Panc1 (cell line): ENCODE results near the gene IFT22. TPM values are rescaled to one million over a fixed set of nuclear protein-coding genes. Genes with fewer than 3 reads are reported as not detected.

Experiments
- ATAC-seq: fragments of 200-7000 bp; cut with Tn5 transposase; 2 replicates; pipeline ENCODE4 v1.9.1; 2020; ENCODE audit warnings: mild to moderate bottlenecking, moderate library complexity
- BruUV-seq: library from RNA; stranded (reverse); fragments of 400-500 nt; replicated peaks from 2 replicates; lab custom pipeline; 2021; lab: Mats Ljungman, UMichigan
- CTCF ChIA-PET: fragments of 300-600 bp; sonication (Branson Sonifier 250); formaldehyde crosslinking; loops from one replicate; lab custom pipeline; 2022; ENCODE audit warnings: antibody characterized with exemption; lab: Charles Lee
- POLR2A ChIA-PET: fragments of 300-600 bp; sonication (Branson Sonifier 250); formaldehyde crosslinking; loops from one replicate; lab custom pipeline; 2022; ENCODE audit warnings: antibody characterized with exemption; lab: Charles Lee
- DNase-seq: peaks from one replicate; pipeline ENCODE4 v3.0.0-alpha.2; 2010; ENCODE audit warnings: low read depth, low spot score
- H3K27ac ChIP-seq: 2 replicates; pipeline ENCODE4 v1.5.1; 2011; ENCODE audit warnings: mild to moderate bottlenecking, low read length, inconsistent platforms
- H3K27me3 ChIP-seq: fragments of 200-500 bp; sonication (Bioruptor generic); 2 replicates; pipeline ENCODE4 v1.6.0; 2014; ENCODE audit warnings: low read length, inconsistent platforms; ENCODE audit not compliant: control insufficient read depth, insufficient read depth
- H3K36me3 ChIP-seq: fragments of 200-500 bp; sonication (Bioruptor generic); 2 replicates; pipeline ENCODE4 v1.5.1; 2014; ENCODE audit warnings: inconsistent platforms, mild to moderate bottlenecking, low read length, moderate library complexity; ENCODE audit not compliant: control insufficient read depth, insufficient read depth
- H3K4me1 ChIP-seq: 2 replicates; pipeline ENCODE4 v1.5.1; 2011; ENCODE audit warnings: inconsistent platforms, mild to moderate bottlenecking, low read length, moderate library complexity; ENCODE audit not compliant: control insufficient read depth, insufficient read depth
- H3K4me3 ChIP-seq, 2 experiments: 2 replicates each; pipeline ENCODE4 v1.5.1; 2011 to 2012; ENCODE audit warnings: low read depth in 2 of 2, low read length in 2 of 2, mild to moderate bottlenecking in 2 of 2, inconsistent platforms in 1 of 2, moderate library complexity in 1 of 2
- H3K9me3 ChIP-seq: fragments of 200-500 bp; sonication (Bioruptor generic); 2 replicates; pipeline ENCODE4 v1.5.1; 2014; ENCODE audit warnings: low read depth, mild to moderate bottlenecking, inconsistent platforms, low read length, moderate library complexity; ENCODE audit not compliant: control insufficient read depth, insufficient read depth
- CTCF ChIP-seq: fragments of 450-650 bp; IDR thresholded peaks from 2 replicates; pipeline ENCODE4 v1.5.1; 2017; ENCODE audit warnings: mild to moderate bottlenecking
- POLR2AphosphoS5 ChIP-seq: IDR thresholded peaks from 2 replicates; pipeline ENCODE4 v1.6.1; 2012; ENCODE audit warnings: mild to moderate bottlenecking, low read depth, low read length, moderate library complexity
- REST ChIP-seq, 2 experiments: IDR thresholded peaks; 2 replicates each; pipeline ENCODE4 v1.6.1; 2011 to 2012; ENCODE audit warnings: low read depth in 2 of 2, control low read depth in 1 of 2, low read length in 1 of 2, mild to moderate bottlenecking in 1 of 2, moderate library complexity in 1 of 2; ENCODE audit not compliant: insufficient read depth in 1 of 2
- SIN3A ChIP-seq: IDR thresholded peaks from 2 replicates; pipeline ENCODE4 v1.6.1; 2012; ENCODE audit warnings: low read depth, mild to moderate bottlenecking, low read length, moderate library complexity, borderline replicate concordance; ENCODE audit not compliant: insufficient read depth
- TCF7L2 ChIP-seq: IDR thresholded peaks from 2 replicates; pipeline ENCODE4 v1.6.1; 2011; ENCODE audit warnings: mild to moderate bottlenecking, low read depth, low read length, inconsistent platforms
- in situ Hi-C: cut with HindIII; loops from 2 replicates; pipeline ENCODE4 v1.10.0; 2016; ENCODE audit warnings: low sequenced_read_pairs, low pct_unique_long_range_greater_than_20kb
- intact Hi-C: fragments of 100-400 bp; cut with micrococcal nuclease; formaldehyde crosslinking; loops from one replicate; pipeline ENCODE4 v1.10.0; 2022; ENCODE audit not compliant: unreplicated experiment
- total RNA-seq: library from RNA; stranded (reverse); gene quantifications from one replicate; pipeline ENCODE4 v1.2.1, GENCODE V29; 2021; ENCODE audit not compliant: unreplicated experiment

Gene IFT22
- total RNA-seq, 1 experiment from 2014 or later, result 42.4 TPM

GRCh38 chr7:101278461-101279292 is 42.9 kb downstream of the IFT22 start:
- intact Hi-C loops, result no loop called here
- no peak overlapping the region for H3K4me3 ChIP-seq

GRCh38 chr7:101277155-101277554 is 44.5 kb downstream of the IFT22 start:
- in situ Hi-C loops, result no loop called here
- intact Hi-C loops, result no loop called here
- ATAC-seq (no peak), DNase-seq (no peak)
- Histone ChIP-seq H3K27ac (no peak overlapping the region), H3K27me3 (no peaks in the 10 kb centered on the region), H3K4me3 (no peak overlapping the region), H3K9me3 (no peaks in the 10 kb centered on the region), H3K4me1 (no peaks in the 10 kb centered on the region), H3K36me3 (no peaks in the 10 kb centered on the region)
- CTCF ChIA-PET, result no interaction called here
- BruUV-seq, result no TSS peak
- POLR2A ChIA-PET, result interaction anchor here (0.6 kb wide), 1 partner anchor 140 kb away, joined by 8 read pairs; no protein-coding TSS in a partner anchor
- TF ChIP-seq REST (IDR thresholded peaks at IDR 0.05; ENCODE audit: insufficient read depth in 1 of 2, low read depth in 2 of 2, low read length in 1 of 2) (no peak), TCF7L2 (no peak), SIN3A (no peak), POLR2AphosphoS5 (no peak)

More at GRCh38 chr7:101278461-101279292, 42.9 kb downstream of the IFT22 start:
- H3K27ac ChIP-seq, result no peak overlapping the region
- in situ Hi-C loops, result no loop called here
- TF ChIP-seq TCF7L2, result no peak
- no peak for TF ChIP-seq REST (IDR thresholded peaks at IDR 0.05; ENCODE audit: insufficient read depth in 1 of 2, low read depth in 2 of 2, low read length in 1 of 2)
- no peak for TF ChIP-seq POLR2AphosphoS5
- no peak for TF ChIP-seq SIN3A
- TF ChIP-seq CTCF, result no peak
- H3K9me3 ChIP-seq, result no peaks in the 10 kb centered on the region
- H3K4me1 ChIP-seq, result 0 out of 2 replicates have a peak, but pooled peaks cover 5% of the 10 kb centered on the region
- CTCF ChIA-PET, result interaction anchor here (0.9 kb wide), 1 partner anchor 26 kb away, joined by 3 read pairs; no protein-coding TSS in a partner anchor
- DNase-seq (no peak), ATAC-seq (no peak)
- POLR2A ChIA-PET, result interaction anchor here (0.6 kb wide), 1 partner anchor 20 kb away, joined by 3 read pairs; no protein-coding TSS in a partner anchor
- no peaks in the 10 kb centered on the region for H3K27me3 ChIP-seq
- H3K36me3 ChIP-seq, result no peaks in the 10 kb centered on the region
- BruUV-seq, result no TSS peak
